ENCODE results near the gene PCDHGB7.
"Not testable (repeated sequence)": the region's sequence is repeated elsewhere in the genome, so short reads cannot be mapped to it uniquely, and the experiment has no call there.

Gene PCDHGB7

GRCh38 chr5:141427783-141428426 lies 10.4 kb downstream of the PCDHGB7 start:
- FAIRE-seq, result no peak
- no peak for DNase-seq (ENCODE audit: low spot score)

GRCh38 chr5:141430332-141431113 lies 13.0 kb downstream of the PCDHGB7 start, which contains the start of gene PCDHGA12:
PCDHGA12 (plus strand) TSS chr5:141430507; CDS start chr5:141430760, 253 bp downstream.
- peak; percentile 35 for DNase-seq (ENCODE audit: low spot score)
- no peak for FAIRE-seq

GRCh38 chr5:141431286-141431685 lies 13.8 kb downstream of the PCDHGB7 start:
- no peak for FAIRE-seq
- no peak for DNase-seq (ENCODE audit: low spot score)

- not testable (repeated sequence) for DNase-seq (ENCODE audit: low spot score); FAIRE-seq
These were observed 14.8 kb downstream of the PCDHGB7 start for GRCh38 chr5:141432308-141432707.

- not testable (repeated sequence) for DNase-seq (ENCODE audit: low spot score); FAIRE-seq
These were observed 15.2 kb downstream of the PCDHGB7 start for GRCh38 chr5:141432726-141433125.

GRCh38 chr5:141434006-141434405 lies 16.5 kb downstream of the PCDHGB7 start:
- FAIRE-seq, result no peak

GRCh38 chr5:141437221-141437620 lies 19.7 kb downstream of the PCDHGB7 start:
- DNase-seq (ENCODE audit: low spot score) (no peak), FAIRE-seq (no peak)

More at GRCh38 chr5:141434006-141434405, 16.5 kb downstream of the PCDHGB7 start:
- no peak for DNase-seq (ENCODE audit: low spot score)

GRCh38 chr5:141439411-141440141 lies 22.1 kb downstream of the PCDHGB7 start:
- no peak for FAIRE-seq
- no peak for DNase-seq (ENCODE audit: low spot score)

- no peak for FAIRE-seq
- no peak for DNase-seq (ENCODE audit: low spot score)
These were observed 22.9 kb downstream of the PCDHGB7 start for GRCh38 chr5:141440341-141440740.

GRCh38 chr5:141441571-141442170 lies 24.2 kb downstream of the PCDHGB7 start:
- no peak for FAIRE-seq
- DNase-seq (ENCODE audit: low spot score), result no peak

GRCh38 chr5:141465351-141465750 lies 47.9 kb downstream of the PCDHGB7 start:
- FAIRE-seq (peak; percentile 32), DNase-seq (ENCODE audit: low spot score) (no peak)
